ENCODE results near the gene SYNGAP1. TPM values are rescaled to one million over a fixed set of nuclear protein-coding genes. Genes with fewer than 3 reads are reported as not detected.

SYNGAP1 gene
- total and polyA plus RNA-seq, 2 experiments from 2014 or later = 0.65 to 2.8 TPM

- peaks cover 63% of the 10 kb centered on the region for H3K79me2 ChIP-seq (ENCODE audit: insufficient read depth)
- H3F3A ChIP-seq (ENCODE audit: insufficient read depth) = peaks cover 44% of the 10 kb centered on the region
- peak; percentile 72 for DNase-seq
- in situ Hi-C loops (cut with MboI) = no loop called here
- no peaks in the 10 kb centered on the region for H3K9me3 ChIP-seq (ENCODE audit: low read depth)
- H3K4me2 ChIP-seq (ENCODE audit: unreplicated experiment) = peak overlapping the region; percentile 87
- no peak for TF ChIP-seq EZH2phosphoT487 (IDR thresholded peaks at IDR 0.05; ENCODE audit: insufficient read depth, low read depth)
- H3K27ac ChIP-seq = peak overlapping the region; percentile 30
- peak overlapping the region; percentile 81 for H3K9ac ChIP-seq
- WGBS, 2 experiments (ENCODE audit: low coverage in 1 of 2, low lambda C conversion rate in 2 of 2, missing lambda C conversion rate in 2 of 2) = 0 to 2% methylated on average over 8 to 22 of the region's 79 CpGs
- peaks cover 22% of the 10 kb centered on the region for H3K4me1 ChIP-seq (ENCODE audit: insufficient read depth)
- no peaks in the 10 kb centered on the region for H4K20me1 ChIP-seq (ENCODE audit: insufficient read depth)
- H3K27me3 ChIP-seq (replicated peaks; ENCODE audit: insufficient read depth) = no peaks in the 10 kb centered on the region
- peak overlapping the region; percentile 89 for H3K4me3 ChIP-seq
- H3K9me2 ChIP-seq (ENCODE audit: insufficient read depth) = no peaks in the 10 kb centered on the region
- no peaks in the 10 kb centered on the region for H3K36me3 ChIP-seq (ENCODE audit: low read depth)
- peak overlapping the region; percentile 53 for H2AFZ ChIP-seq
Measured at GRCh38 chr6:33427585-33428223, 7.8 kb downstream of the SYNGAP1 start.

- Histone ChIP-seq H3K9me2 (ENCODE audit: insufficient read depth) (no peaks in the 10 kb centered on the region), H3K36me3 (ENCODE audit: low read depth) (no peaks in the 10 kb centered on the region), H3K9me3 (ENCODE audit: low read depth) (no peaks in the 10 kb centered on the region), H3K4me3 (peak overlapping the region; percentile 89), H3K79me2 (ENCODE audit: insufficient read depth) (peaks cover 56% of the 10 kb centered on the region), H3K9ac (peak overlapping the region; percentile 81), H4K20me1 (ENCODE audit: insufficient read depth) (no peaks in the 10 kb centered on the region), H2AFZ (no peak overlapping the region), H3K4me2 (ENCODE audit: unreplicated experiment) (peak overlapping the region; percentile 64), H3K27ac (no peak overlapping the region), H3K27me3 (replicated peaks; ENCODE audit: insufficient read depth) (no peaks in the 10 kb centered on the region), H3F3A (ENCODE audit: insufficient read depth) (peaks cover 41% of the 10 kb centered on the region), H3K4me1 (ENCODE audit: insufficient read depth) (peaks cover 22% of the 10 kb centered on the region)
- WGBS, 2 experiments (ENCODE audit: low coverage in 1 of 2, low lambda C conversion rate in 2 of 2, missing lambda C conversion rate in 2 of 2) = 17 to 24% methylated on average over 18 to 33 of the region's 33 CpGs
- no peak for TF ChIP-seq EZH2 (IDR thresholded peaks at IDR 0.05; ENCODE audit: insufficient read depth, poor library complexity, severe bottlenecking)
- TF ChIP-seq EZH2phosphoT487 (IDR thresholded peaks at IDR 0.05; ENCODE audit: insufficient read depth, low read depth) = no peak
- in situ Hi-C loops (cut with MboI) = no loop called here
- DNase-seq = peak; percentile 75
Measured at GRCh38 chr6:33428224-33428965, 8.5 kb downstream of the SYNGAP1 start.

GRCh38 chr6:33428966-33429749 is 9.3 kb downstream of the SYNGAP1 start:
- in situ Hi-C loops (cut with MboI) = no loop called here
- H3K27ac ChIP-seq = no peak overlapping the region
- H3K4me1 ChIP-seq (ENCODE audit: insufficient read depth) = peaks cover 21% of the 10 kb centered on the region
- no peaks in the 10 kb centered on the region for H4K20me1 ChIP-seq (ENCODE audit: insufficient read depth)
- H3K79me2 ChIP-seq (ENCODE audit: insufficient read depth) = peaks cover 50% of the 10 kb centered on the region
- no peaks in the 10 kb centered on the region for H3K27me3 ChIP-seq (replicated peaks; ENCODE audit: insufficient read depth)
- H3K4me3 ChIP-seq = peak overlapping the region; percentile 89; the same call in 1 of the 2 replicates
- H3K9ac ChIP-seq = 0 out of 2 replicates have a peak overlapping the region, but pooled peaks have one; percentile 81
- H2AFZ ChIP-seq = no peak overlapping the region
- H3K9me3 ChIP-seq (ENCODE audit: low read depth) = no peaks in the 10 kb centered on the region
- no peaks in the 10 kb centered on the region for H3K36me3 ChIP-seq (ENCODE audit: low read depth)
- TF ChIP-seq EZH2phosphoT487 (IDR thresholded peaks at IDR 0.05; ENCODE audit: insufficient read depth, low read depth) (no peak), EZH2 (IDR thresholded peaks at IDR 0.05; ENCODE audit: insufficient read depth, poor library complexity, severe bottlenecking) (no peak)
- WGBS, 2 experiments (ENCODE audit: low coverage in 1 of 2, low lambda C conversion rate in 2 of 2, missing lambda C conversion rate in 2 of 2) = 70 to 71% methylated on average over 5 of the region's 5 CpGs
- no peaks in the 10 kb centered on the region for H3K9me2 ChIP-seq (ENCODE audit: insufficient read depth)
- peaks cover 33% of the 10 kb centered on the region for H3F3A ChIP-seq (ENCODE audit: insufficient read depth)
- DNase-seq = no peak
- peak overlapping the region; percentile 64 for H3K4me2 ChIP-seq (ENCODE audit: unreplicated experiment)

GRCh38 chr6:33429750-33430052 is 9.8 kb downstream of the SYNGAP1 start:
- no peaks in the 10 kb centered on the region for H3K9me2 ChIP-seq (ENCODE audit: insufficient read depth)
- H3K27ac ChIP-seq = no peak overlapping the region
- no peak overlapping the region for H2AFZ ChIP-seq
- in situ Hi-C loops (cut with MboI) = no loop called here
- no peak overlapping the region for H3K9ac ChIP-seq
- TF ChIP-seq EZH2 (IDR thresholded peaks at IDR 0.05; ENCODE audit: insufficient read depth, poor library complexity, severe bottlenecking) (no peak), EZH2phosphoT487 (IDR thresholded peaks at IDR 0.05; ENCODE audit: insufficient read depth, low read depth) (no peak)
- DNase-seq = no peak
- H3K9me3 ChIP-seq (ENCODE audit: low read depth) = no peaks in the 10 kb centered on the region
- peaks cover 44% of the 10 kb centered on the region for H3K79me2 ChIP-seq (ENCODE audit: insufficient read depth)
- no peak overlapping the region for H3K4me3 ChIP-seq
- H4K20me1 ChIP-seq (ENCODE audit: insufficient read depth) = no peaks in the 10 kb centered on the region
- H3K36me3 ChIP-seq (ENCODE audit: low read depth) = no peaks in the 10 kb centered on the region
- H3K27me3 ChIP-seq (replicated peaks; ENCODE audit: insufficient read depth) = no peaks in the 10 kb centered on the region
- WGBS, 2 experiments (ENCODE audit: low coverage in 1 of 2, low lambda C conversion rate in 2 of 2, missing lambda C conversion rate in 2 of 2) = 33 to 35% methylated on average over 2 of the region's 2 CpGs
- peaks cover 15% of the 10 kb centered on the region for H3K4me1 ChIP-seq (ENCODE audit: insufficient read depth)
- H3K4me2 ChIP-seq (ENCODE audit: unreplicated experiment) = no peak overlapping the region
- H3F3A ChIP-seq (ENCODE audit: insufficient read depth) = peaks cover 28% of the 10 kb centered on the region

All from GM23248 (cell line).